Prostate gland (tissue), 2 donors: ENCODE data around the gene ZG16. TPM values are rescaled to one million over a fixed set of nuclear protein-coding genes. Genes with fewer than 3 reads are reported as not detected.
"Not testable (repeated sequence)": the region's sequence is repeated elsewhere in the genome, so short reads cannot be mapped to it uniquely, and the experiment has no call there.

Source experiments
- DNase-seq: peaks from one replicate; pipeline ENCODE4 v3.0.0-alpha.2; 2019; ENCODE audit warnings: low spot score
- H3K27ac ChIP-seq, 2 donors: fragments of 200-600 bp; sonication (generic); 2 replicates each; pipeline ENCODE4 v1.5.1; 2017 to 2019
- H3K27me3 ChIP-seq: fragments of 200-600 bp; sonication (generic); replicated peaks from 2 replicates; pipeline ENCODE4 v1.5.1; 2019; ENCODE audit not compliant: insufficient read depth
- H3K36me3 ChIP-seq, 2 donors: fragments of 200-600 bp; sonication (generic); 1 replicate in 1 of 2; 2 replicates in 1 of 2; pipeline versions ENCODE4 v1.5.1 to v1.8.1; 2017 to 2019
- H3K4me1 ChIP-seq: fragments of 200-600 bp; sonication (generic); replicated peaks from 2 replicates; pipeline ENCODE4 v1.5.1; 2019
- H3K4me3 ChIP-seq, 2 donors: fragments of 200-600 bp; sonication (generic); 2 replicates each; pipeline ENCODE4 v1.5.1; 2017 to 2019
- H3K9me3 ChIP-seq: fragments of 200-600 bp; sonication (generic); 2 replicates; pipeline ENCODE4 v1.5.1; 2017
- CTCF ChIP-seq, 4 experiments: fragments of 200-600 bp in 2 of 4; fragments of 450-650 bp in 2 of 4; sonication (generic) in 2 of 4; IDR thresholded peaks; 1 replicate in 3 of 4; 2 replicates in 1 of 4; pipeline ENCODE4 v1.5.1; 2016 to 2019; ENCODE audit warnings: antibody characterized with exemption in 4 of 4, mild to moderate bottlenecking in 2 of 4, moderate library complexity in 2 of 4
- POLR2A ChIP-seq: fragments of 450-650 bp; IDR thresholded peaks from one replicate; pipeline ENCODE4 v1.6.1; 2016; ENCODE audit warnings: antibody characterized with exemption, mild to moderate bottlenecking
- POLR2AphosphoS5 ChIP-seq: sonication (generic); formaldehyde crosslinking; IDR thresholded peaks from one replicate; pipeline ENCODE4 v1.6.1; 2017; ENCODE audit warnings: antibody characterized with exemption
- WGBS: methylation state at CpG from one replicate; pipeline ENCODE4 v1.1.5; 2018; 5-methylcytosine and 5-hydroxymethylcytosine counted together
- intact Hi-C: fragments of 100-400 bp; cut with DNase I; formaldehyde crosslinking; loops from one replicate; pipeline ENCODE4 v1.14.2; 2022
- total RNA-seq, 2 donors: library from RNA; depleted of rRNA; stranded (reverse); fragments of >200 nt; gene quantifications; one replicate each; pipeline ENCODE4 v1.1.0, GENCODE V29; 2016

The ZG16 gene
- total RNA-seq, 2 donors from 2014 or later, result not detected

DNA sequence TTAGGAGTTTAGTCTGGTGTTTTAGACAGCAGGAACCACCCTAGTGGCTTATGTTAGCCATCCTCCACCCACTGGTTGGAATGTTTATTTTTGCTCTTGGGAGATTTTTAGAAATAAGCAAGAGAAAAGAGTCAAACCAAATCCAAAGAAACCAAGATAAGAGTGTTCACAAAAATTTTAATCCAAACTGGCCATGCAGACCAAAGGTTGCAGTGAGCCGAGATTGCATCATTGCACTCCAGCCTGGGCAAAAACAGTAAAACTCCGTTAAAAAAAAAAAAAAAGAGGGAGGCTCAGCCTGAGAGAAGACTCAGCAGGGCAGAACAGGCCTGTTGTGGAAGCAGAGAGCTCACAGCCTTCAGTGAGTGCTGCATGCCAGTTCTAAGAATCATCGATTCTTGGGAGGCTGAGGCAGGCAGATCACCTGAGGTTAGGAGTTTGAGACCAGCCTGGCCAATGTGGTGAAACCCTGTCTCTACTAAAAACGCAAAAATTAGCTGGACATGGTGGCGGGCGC is 20.0 kb upstream of the ZG16 start:
- intact Hi-C loops, result no loop called here
- 68% methylated on average over 6 of the region's 6 CpGs for WGBS
- no peak overlapping the region for H3K4me3 ChIP-seq
- no peaks in the 10 kb centered on the region for H3K9me3 ChIP-seq
- DNase-seq, result no peak
- no peak overlapping the region for H3K27ac ChIP-seq
- TF ChIP-seq POLR2AphosphoS5, result no peak
- TF ChIP-seq CTCF (IDR thresholded peaks at IDR 0.05), result no peak
- TF ChIP-seq POLR2A, result no peak
- no peaks in the 10 kb centered on the region for H3K27me3 ChIP-seq
- no peaks in the 10 kb centered on the region for H3K4me1 ChIP-seq
- H3K36me3 ChIP-seq, result no peaks in the 10 kb centered on the region

GRCh38 chr16:29760567-29761279 is 17.3 kb upstream of the ZG16 start:
- TF ChIP-seq POLR2AphosphoS5, result no peak
- TF ChIP-seq CTCF (IDR thresholded peaks at IDR 0.05), result no peak
- TF ChIP-seq POLR2A, result no peak
- no peak overlapping the region for H3K27ac ChIP-seq
- DNase-seq, result no peak
- intact Hi-C loops, result no loop called here
- H3K4me1 ChIP-seq, result peaks cover 4% of the 10 kb centered on the region
- no peaks in the 10 kb centered on the region for H3K9me3 ChIP-seq
- no peak overlapping the region for H3K4me3 ChIP-seq
- no peaks in the 10 kb centered on the region for H3K36me3 ChIP-seq
- no peaks in the 10 kb centered on the region for H3K27me3 ChIP-seq
- 69% methylated on average over 9 of the region's 9 CpGs for WGBS

- H3K27me3 ChIP-seq, H3K27ac ChIP-seq, DNase-seq, H3K9me3 ChIP-seq, intact Hi-C loops, H3K4me3 ChIP-seq, H3K36me3 ChIP-seq, H3K4me1 ChIP-seq: not testable (repeated sequence)
- WGBS, result 70% methylated on average over 8 of the region's 8 CpGs
Measured at GRCh38 chr16:29761280-29761651, 16.8 kb upstream of the ZG16 start.

GRCh38 chr16:29761882-29762281 is 16.2 kb upstream of the ZG16 start:
- no peak for TF ChIP-seq POLR2A
- TF ChIP-seq CTCF (IDR thresholded peaks at IDR 0.05), result no peak
- TF ChIP-seq POLR2AphosphoS5, result no peak

GRCh38 chr16:29763326-29763725 is 14.7 kb upstream of the ZG16 start:
- Histone ChIP-seq H3K4me1 (peaks cover 4% of the 10 kb centered on the region), H3K9me3 (no peaks in the 10 kb centered on the region), H3K4me3 (no peak overlapping the region), H3K27me3 (no peaks in the 10 kb centered on the region), H3K27ac (no peak overlapping the region), H3K36me3 (no peaks in the 10 kb centered on the region)
- no peak for TF ChIP-seq CTCF (IDR thresholded peaks at IDR 0.05)
- TF ChIP-seq POLR2AphosphoS5, result no peak
- no peak for TF ChIP-seq POLR2A
- 79% methylated on average over 6 of the region's 6 CpGs for WGBS
- intact Hi-C loops, result no loop called here
- DNase-seq, result no peak

More at GRCh38 chr16:29761882-29762281, 16.2 kb upstream of the ZG16 start:
- H3K27me3 ChIP-seq, result no peaks in the 10 kb centered on the region
- H3K36me3 ChIP-seq, result no peaks in the 10 kb centered on the region
- intact Hi-C loops, result no loop called here
- no peaks in the 10 kb centered on the region for H3K9me3 ChIP-seq
- no peak for DNase-seq
- no peak overlapping the region for H3K4me3 ChIP-seq
- H3K27ac ChIP-seq, result no peak overlapping the region
- WGBS, result 89% methylated on average over 6 of the region's 6 CpGs
- peaks cover 4% of the 10 kb centered on the region for H3K4me1 ChIP-seq
